Embryonic facial prominence (tissue), 1 donor: ENCODE data around the gene ANK3.

ENCODE experiments used
- DNase-seq: peaks from one replicate; pipeline ENCODE4 v3.0.0-alpha.2; 2016; ENCODE audit errors: extremely low spot score

ANK3 gene

DNA sequence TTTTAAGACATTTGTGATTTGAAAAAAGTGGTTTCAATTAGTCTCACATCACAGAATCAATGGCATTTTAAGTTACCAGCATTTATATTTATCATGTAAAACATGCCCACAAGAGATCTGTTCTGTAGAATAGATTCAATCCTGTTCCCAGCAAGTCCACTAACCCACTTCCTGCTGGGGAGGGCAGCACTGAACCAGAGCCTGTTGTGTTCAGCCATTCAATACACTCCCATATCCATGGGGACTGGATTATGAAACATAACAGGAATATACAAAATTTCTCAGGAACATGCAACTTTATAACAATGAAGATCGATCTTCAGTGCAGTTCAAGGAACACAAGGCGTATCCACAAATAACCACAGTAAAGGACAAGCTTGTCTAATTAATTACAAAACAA is 24.4 kb upstream of the ANK3 start:
- DNase-seq: no peak

DNA sequence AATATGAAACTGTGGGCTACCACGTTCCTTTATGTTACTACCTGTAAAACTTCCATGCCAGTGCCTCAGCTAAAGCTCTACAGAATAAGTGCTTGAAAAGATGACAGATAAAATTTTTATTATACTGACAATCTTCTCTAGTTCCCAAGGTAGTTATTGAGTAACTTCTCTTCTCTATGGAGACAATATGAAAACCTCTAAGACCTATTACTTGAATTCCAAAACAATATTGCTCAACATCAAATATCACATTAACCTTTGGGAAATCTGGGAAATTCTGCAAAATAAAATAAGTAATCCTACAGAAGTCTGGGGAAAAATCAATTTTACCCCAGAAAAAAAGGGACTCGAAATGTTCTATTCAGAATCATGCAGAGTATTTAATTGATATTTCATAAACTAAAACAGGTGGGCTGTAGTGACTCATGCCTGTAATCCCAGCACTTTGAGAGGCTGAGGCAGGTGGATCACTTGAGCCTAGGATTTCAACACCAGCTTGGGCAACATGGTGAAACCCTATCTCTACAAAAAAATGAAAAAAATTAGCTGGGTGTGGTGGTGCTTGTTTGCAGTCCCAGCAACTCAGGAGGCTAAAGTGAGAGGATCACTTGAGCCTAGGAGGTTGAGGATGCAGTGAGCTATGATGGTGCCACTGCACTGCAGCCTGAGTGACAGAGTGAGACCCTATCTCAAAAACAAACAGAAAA is 23.8 kb upstream of the ANK3 start:
- DNase-seq: no peak

DNA sequence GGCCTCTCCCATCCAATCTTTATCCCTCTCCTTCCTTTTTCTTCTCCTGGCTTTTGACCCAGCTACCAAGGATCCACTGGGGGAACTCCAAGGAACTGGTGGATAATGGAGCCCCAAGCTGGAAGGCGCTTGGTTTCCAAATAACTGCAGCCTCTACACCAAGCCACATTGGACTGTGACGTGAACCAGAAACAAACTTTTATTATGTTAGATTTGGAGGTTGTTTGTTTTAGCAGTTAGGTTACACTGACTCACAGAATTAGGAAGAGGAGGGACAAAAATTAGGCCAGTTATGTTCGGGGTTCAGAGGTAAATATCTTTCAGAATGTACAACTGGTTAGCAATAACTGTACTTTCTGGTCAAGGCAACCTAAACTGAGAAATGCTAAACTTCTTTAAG is 21.3 kb upstream of the ANK3 start:
- no peak for DNase-seq

DNA sequence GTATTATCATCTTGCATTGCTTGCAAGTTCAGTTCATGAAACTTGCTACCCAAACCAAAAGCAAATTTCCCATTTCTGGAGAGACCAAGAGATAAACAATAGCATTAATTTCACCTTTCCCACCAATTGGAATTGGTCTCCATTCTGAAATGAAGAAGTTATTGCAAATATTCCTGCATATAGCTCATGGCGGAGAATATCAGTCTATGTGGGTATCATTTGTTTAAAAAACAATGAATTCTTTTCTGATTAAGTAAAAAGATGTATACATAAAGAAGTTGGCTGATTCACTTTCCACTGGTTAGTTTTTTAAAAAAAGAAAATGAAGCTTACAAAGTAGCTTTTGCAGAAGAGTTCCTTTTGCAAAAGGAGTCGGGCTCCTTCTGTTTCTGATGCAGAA is 19.5 kb upstream of the ANK3 start:
- no peak for DNase-seq

DNA sequence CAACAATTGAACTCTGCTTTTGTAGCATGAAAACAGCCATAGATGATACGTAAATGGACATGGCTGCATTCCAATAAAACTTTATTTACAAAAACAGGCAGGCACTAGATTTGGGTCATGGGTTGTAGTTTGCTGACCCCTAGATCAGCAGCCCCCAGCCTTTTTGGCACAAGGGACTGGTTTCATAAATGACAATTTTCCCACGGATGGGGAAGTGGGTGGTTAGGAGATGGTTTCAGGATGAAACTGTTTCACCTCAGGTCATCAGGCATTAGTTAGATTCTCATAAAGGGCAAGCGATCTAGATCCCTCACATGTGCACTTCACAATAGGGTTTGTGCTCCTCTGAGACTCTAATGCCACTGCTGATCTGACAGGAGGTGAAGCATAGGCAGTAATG is 16.5 kb upstream of the ANK3 start:
- no peak for DNase-seq

DNA sequence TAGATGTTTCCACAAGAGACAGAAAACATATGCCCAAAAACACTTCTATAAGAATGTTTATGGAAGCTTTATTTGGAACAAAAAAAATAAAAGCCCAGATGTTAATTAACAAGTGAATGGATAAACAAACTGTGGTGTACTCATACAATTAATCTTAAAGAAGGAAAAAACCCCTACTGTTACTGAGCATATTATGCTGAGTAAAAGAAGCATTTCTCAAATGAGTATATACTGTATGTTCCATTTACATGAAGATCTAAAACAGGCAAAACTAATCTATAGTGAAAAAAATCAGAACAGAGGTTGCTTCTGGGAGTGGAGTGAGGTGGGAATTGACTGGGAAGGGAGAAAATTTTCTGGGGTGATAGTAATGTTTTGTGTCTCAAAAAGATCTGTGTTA is 15.5 kb upstream of the ANK3 start:
- DNase-seq: no peak

DNA sequence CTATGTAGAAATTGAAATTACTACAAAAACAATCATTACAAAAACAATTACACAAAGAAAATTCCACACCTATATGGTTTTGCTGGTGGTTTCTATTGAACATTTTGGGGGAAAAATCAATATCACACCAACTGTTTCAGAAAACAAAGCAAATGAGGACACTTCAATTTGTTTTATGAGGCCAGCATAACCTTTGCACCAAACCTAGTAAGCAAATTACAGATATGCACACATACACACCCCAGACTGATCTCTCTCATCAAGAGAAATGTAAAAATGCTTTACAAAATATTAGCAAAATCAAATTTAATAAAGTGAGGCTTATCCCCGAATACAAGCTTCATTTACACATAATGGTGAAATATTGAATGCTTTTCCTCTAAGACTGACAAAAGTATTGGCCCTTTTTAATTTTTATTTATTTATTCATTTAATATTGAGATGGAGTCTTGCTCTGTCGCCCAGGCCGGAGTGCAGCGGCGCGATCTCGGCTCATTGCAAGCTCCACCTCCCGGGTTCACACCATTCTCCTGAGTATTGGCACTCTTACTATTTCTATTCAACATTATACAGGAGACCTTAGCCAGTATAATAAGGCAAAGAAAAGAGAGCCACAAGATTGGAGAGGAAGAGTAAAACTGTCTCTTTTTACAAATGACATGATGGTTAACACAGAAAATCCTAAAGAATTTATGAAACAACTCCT is 13.6 kb upstream of the ANK3 start:
- DNase-seq: no peak

DNA sequence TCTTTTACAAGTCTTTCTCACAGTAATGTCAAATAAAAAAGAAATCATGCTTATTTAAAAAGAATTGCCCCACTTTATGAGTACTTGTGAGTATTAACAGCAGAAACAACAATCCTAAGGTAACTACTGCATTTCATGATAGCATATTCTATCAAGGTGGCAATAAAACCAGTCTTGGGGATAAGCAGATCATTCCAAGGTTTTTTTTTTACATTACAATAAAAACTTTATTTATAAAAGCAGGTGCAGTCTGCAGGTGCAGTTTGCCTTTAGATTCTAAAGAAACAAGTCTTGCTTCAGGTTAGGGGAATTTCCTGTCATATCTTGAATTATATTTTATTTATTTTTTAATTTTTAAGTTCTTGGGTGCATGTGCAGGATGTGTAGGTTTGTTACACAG is 10.7 kb upstream of the ANK3 start:
- no peak for DNase-seq

DNA sequence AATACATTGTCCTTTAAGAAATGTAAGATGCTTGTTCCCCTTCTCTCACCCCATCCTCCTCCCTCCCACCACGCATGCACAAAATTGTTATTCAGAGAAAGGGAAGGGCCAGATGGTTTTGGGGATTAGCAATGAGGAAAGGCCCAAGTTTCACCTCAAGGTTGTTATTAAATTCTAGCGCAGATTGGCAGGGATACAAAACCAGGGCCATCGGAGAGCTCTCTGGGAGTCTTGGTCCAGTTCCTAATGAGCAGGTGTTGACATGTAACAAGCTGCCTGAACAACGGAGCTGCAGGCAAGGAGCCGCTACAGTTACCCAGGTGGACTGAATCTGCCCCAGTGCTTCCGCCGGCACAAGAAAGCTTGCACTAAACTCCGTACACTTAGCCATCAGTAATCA is 9.7 kb upstream of the ANK3 start:
- DNase-seq: no peak

DNA sequence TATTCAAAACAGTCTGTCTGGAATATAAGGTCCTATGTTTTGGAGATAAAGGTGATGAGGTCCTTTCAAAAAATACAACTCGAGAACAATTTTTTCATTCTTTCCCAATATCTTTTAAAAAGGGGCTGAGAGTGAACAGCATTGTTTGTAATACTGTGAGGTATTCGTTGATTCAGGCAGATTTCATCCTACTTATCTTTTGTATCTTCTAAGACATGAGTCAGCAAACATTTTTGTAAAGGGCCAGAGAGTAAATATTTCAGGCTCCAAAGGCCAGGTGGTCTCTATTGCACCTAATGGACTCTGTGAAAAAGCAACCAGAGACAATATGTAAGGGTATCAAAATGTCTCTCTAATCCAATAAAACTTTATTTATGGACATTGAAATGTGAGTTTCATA is 8.1 kb upstream of the ANK3 start:
- DNase-seq: no peak

DNA sequence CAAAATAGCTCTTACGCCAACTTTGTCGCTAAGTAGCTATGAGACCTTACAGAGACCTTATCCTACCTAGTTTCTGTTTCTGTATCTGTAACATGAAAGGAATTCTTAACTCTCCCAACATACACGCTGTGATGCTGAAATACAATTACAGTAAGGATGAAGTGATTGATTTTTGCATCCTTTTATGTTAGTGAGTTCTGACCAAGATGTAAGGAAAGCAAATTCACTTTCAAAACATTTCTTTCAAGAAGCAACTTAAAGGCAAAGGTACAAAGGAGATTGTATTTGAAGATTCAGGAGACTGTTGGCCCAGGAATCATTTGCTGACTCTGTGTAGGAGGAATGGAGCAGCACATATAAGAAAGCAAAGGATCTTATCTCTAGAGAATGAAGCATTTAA is 7.1 kb upstream of the ANK3 start:
- no peak for DNase-seq

DNA sequence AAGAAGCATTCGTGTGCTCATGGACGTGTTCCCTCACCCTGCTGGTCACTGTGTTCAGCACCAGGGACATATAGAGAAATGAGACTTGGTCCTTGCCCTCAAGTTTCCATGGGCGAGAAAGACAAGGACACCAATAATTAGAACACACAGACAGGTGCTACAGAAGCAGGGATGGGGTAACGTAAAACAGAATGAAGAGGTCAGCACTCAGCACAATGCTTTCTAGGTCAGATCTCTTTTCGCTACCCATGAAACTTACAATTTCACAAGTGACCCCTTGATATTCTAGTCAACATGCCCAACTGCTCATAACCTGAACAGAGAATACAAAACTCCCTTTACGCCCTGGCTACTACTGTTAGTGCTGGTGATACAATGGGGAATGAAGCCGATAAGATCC is 6.0 kb upstream of the ANK3 start:
- no peak for DNase-seq

DNA sequence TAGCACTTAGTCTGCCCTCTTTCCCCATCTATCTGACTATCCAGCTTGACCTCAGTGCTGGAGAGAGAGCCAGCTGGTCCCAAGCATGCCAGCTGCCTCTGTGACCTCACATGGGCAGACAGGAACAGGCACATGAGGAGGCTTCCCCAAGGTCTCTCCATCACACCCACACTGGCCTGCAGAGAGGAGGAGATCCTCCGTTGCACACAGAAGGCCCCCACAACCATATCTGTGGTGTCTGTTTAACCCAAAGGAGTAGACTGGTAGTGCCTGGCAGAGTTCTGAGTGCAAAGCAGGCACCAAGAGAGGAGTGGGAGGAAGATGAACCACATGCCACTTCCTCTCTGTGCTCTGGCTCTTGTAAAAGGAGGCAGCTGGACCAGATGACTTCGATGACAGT is 4.8 kb upstream of the ANK3 start:
- DNase-seq: no peak

DNA sequence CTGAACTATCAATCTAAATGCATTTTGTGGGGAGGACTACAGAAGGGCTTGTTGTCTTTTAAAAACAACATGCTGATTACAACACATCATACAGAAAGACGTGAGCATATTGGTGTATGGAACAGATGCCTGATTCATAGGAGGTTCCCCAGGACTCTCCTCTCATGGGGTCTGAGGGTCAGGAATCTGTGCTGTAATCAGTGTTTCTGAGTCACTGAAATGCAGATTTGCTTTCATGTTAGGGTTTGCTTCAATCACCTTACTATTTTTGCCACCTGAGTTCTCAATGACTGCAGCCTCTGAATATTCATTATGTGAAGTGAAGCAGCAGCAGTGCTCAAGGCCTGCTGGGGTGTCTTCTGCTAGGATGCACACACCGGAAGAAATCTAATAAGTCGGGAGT is 550 bp upstream of the ANK3 start:
- DNase-seq: no peak

DNA sequence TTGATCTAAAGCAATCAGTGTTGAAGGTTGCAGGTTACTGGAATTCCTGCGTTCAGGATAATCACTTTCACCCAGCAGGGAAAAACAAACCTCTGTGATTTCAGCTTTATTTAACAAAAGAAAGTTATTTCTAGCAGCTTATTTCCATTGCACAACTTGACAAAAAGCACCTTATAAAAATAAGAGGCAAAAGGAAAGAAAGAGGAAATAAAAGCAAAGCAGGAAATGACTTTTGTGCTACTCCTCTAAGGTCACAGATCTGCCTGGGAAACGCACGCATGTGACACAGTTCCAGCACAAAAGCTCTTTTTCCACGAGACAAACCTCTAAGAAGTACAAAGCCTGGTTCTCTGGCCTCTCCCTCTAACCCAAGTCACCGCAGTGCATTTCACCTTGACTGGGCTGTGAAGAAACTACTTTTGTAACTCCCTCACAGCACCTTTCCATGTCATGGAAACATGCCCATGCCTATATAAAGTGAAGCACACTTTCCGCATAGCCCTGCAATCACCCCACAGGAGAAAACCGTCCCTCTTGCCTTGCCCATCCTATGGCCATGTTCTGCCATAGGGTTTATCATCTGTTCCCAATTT is 870 bp downstream of the ANK3 start:
- no peak for DNase-seq

DNA sequence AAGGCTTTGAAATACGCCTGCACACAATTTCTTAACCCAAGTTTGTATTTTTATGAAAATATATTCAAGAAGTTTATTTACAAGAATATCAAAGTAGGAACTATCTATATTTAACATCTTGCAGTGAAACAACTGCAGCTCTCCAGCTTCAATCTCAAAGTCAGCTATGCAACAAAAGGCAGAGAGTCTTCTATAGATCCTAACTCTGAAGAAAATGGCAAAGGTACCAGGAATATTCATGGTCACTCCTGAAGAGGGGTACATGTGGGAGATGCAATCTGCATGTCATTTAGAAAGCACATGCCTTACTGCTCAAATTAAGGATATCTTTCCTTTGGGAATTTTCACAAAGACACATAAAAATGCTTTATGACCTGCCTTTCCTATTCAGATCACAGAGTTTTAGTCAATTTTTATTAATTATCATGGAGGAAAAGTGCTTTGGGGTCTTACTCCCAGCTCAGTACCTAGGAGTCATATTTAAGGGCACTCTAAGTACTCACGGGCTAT is 1.5 kb downstream of the ANK3 start:
- no peak for DNase-seq

DNA sequence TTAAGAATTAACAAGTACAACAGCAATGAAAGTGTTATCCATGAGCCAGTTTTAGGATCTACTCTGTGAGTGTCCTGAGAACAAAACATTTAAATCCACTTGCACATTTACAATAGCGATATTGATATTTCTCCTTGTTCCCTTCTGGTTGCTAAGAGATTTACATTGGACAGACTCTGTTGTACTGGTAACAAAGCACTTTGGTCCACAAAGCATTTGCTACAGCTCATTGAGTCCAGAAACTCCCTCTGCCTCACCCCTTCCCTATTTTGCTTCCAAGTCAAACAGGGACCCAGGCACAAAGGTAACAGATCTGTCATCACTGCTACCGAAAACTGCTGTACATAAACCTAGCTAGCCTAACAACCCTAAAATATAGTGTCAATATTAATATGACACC is 2.1 kb downstream of the ANK3 start:
- DNase-seq: no peak

DNA sequence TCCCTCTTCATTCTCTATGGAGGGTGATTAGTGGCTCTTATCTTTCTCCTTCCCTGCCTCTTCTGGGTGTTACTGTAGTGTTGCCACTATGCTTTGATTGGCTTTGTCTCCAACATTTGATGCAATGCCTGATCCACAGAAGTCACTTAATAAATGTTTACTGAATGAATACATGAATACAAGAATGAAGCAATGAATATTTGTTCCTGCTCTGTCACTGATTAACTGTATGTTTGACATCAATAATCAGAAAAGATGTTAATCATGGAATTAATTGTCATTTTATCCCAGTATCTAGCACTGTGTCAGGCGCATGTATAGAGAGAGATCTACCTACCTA is 4.3 kb downstream of the ANK3 start:
- DNase-seq: no peak

DNA sequence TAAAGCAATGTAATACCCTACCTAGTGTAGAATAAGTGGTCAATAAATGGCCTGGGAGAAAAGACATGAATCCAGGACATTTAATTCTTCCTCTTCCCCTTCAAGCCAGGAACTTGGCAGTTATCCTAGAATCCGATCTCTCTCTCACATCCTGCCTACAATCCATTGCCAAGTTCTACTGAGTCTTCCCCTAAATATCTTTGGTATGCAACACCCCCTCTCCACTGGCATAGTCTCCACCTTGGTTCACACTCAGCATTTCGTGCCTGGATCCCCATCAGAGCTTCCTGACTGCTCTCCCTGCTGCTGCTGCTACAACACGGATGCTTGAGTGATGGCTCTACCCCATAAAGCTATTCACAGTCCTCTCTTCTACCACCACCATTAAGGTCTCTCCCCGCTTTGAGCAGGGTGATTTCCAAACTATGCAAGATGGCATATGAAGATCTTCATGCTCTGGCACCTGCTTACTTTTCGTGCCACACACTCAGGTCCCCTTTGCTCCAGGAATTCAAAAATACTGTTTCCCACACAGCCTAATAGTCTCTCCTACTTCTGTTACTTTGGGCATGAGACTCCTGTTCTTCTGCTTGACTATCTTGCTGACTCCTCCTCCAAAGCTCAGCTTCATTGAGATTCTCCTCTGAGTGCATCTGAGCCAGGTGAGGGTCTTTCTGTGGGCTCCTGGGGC is 4.8 kb downstream of the ANK3 start:
- DNase-seq: no peak

DNA sequence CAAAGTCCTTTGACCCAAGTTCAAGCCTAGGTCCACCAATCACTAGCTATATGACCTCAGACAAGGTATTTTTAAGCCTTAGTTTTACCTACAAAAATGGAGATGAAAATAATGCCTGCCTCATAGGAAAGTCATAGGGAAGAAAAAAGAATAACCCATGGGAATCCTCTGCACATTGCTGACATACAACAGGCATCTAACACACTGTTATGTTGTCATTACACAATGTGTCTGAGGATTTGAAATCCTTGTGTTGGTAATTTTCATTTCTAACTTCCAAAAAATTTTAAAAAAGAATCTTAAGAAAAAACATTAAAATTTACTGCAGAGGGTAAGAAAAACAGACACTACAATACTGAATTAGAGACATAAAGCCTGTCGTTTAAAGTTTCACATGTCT is 5.7 kb downstream of the ANK3 start:
- no peak for DNase-seq

DNA sequence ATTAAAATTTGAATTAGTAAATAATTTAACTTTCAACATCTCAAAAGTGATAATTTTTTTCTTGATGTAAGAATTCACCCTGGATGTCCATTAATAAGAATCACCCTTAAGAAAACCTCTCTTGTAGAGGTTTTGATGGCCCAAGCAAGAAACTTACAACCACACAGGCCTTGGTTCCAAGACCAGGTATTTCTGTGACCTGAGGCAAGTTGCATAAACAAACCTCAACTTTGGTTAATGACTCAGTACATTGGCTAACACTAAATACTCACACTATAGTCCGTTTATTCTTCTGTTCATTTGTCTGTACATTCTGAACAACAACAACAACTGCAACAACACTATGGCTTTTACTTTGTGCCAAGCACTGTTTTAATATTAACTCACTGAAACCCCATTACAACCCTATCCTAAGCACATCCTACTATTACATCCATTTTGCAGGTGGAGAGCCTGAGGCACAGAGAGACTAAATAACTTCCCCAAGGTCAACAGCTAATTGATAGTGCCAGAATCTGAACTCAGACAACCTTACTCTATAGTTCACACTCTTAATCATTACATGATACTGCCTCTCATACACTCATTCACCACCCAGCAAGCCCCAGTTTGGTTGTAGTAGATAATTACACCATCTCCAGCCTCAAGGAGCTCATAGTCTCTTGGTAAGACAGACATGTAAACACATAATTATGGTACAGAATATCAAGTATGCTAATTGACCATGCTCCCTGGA is 6.6 kb downstream of the ANK3 start:
- no peak for DNase-seq

DNA sequence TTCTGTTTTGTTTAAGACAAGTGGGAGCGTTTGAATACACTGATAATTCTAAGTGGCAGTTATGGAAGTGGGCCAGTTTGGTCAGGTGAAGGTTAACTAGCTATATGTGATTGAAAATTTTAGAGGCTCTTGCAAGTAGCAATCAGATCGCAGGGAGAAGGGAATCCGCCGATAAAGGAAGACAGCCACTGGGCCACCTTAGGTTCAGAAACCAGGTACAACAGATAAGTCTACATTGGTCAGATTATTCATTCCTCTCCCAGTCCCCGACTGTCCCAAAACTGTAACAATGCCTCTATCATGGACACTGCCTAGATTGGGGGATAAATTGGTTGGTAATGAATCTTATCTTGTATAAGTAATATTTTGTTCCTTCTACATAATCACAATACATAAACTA is 8.9 kb downstream of the ANK3 start:
- DNase-seq: no peak
